Measurements from ENCODE around the gene CEACAM18. TPM values are rescaled to one million over a fixed set of nuclear protein-coding genes. Genes with fewer than 3 reads are reported as not detected.

The CEACAM18 gene
- total and polyA plus RNA-seq, 2 experiments from 2014 or later = 0.19 TPM; not detected in 1

- 54% methylated on average over 2 of the region's 2 CpGs for WGBS (ENCODE audit: low lambda C conversion rate, missing lambda C conversion rate)
- Histone ChIP-seq H3K4me1 (ENCODE audit: insufficient read depth) (no peaks in the 10 kb centered on the region), H3K9me2 (replicated peaks; ENCODE audit: insufficient read depth) (no peaks in the 10 kb centered on the region), H3K4me3 (no peak overlapping the region), H2AFZ (no peak overlapping the region), H3K36me3 (replicated peaks; ENCODE audit: insufficient read depth, low read depth) (no peaks in the 10 kb centered on the region), H3K27ac (no peak overlapping the region), H3K9me3 (ENCODE audit: low read depth) (no peaks in the 10 kb centered on the region), H4K20me1 (ENCODE audit: insufficient read depth, poor library complexity, severe bottlenecking) (no peaks in the 10 kb centered on the region), H3K27me3 (no peaks in the 10 kb centered on the region), H3K79me2 (no peaks in the 10 kb centered on the region), H3K4me2 (no peak overlapping the region)
- no peak for DNase-seq (ENCODE audit: low spot score)
- no peak for TF ChIP-seq EZH2 (IDR thresholded peaks at IDR 0.05; ENCODE audit: borderline replicate concordance)
- TF ChIP-seq, protein P1, sequence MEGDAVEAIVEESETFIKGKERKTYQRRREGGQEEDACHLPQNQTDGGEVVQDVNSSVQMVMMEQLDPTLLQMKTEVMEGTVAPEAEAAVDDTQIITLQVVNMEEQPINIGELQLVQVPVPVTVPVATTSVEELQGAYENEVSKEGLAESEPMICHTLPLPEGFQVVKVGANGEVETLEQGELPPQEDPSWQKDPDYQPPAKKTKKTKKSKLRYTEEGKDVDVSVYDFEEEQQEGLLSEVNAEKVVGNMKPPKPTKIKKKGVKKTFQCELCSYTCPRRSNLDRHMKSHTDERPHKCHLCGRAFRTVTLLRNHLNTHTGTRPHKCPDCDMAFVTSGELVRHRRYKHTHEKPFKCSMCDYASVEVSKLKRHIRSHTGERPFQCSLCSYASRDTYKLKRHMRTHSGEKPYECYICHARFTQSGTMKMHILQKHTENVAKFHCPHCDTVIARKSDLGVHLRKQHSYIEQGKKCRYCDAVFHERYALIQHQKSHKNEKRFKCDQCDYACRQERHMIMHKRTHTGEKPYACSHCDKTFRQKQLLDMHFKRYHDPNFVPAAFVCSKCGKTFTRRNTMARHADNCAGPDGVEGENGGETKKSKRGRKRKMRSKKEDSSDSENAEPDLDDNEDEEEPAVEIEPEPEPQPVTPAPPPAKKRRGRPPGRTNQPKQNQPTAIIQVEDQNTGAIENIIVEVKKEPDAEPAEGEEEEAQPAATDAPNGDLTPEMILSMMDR (IDR thresholded peaks at IDR 0.05; ENCODE audit: poor library complexity) = no peak
- no peak for TF ChIP-seq EZH2phosphoT487 (IDR thresholded peaks at IDR 0.05; ENCODE audit: low read depth, severe bottlenecking, unreplicated experiment)
These were observed 43.4 kb downstream of the CEACAM18 start for GRCh38 chr19:51521781-51522180.

DNA sequence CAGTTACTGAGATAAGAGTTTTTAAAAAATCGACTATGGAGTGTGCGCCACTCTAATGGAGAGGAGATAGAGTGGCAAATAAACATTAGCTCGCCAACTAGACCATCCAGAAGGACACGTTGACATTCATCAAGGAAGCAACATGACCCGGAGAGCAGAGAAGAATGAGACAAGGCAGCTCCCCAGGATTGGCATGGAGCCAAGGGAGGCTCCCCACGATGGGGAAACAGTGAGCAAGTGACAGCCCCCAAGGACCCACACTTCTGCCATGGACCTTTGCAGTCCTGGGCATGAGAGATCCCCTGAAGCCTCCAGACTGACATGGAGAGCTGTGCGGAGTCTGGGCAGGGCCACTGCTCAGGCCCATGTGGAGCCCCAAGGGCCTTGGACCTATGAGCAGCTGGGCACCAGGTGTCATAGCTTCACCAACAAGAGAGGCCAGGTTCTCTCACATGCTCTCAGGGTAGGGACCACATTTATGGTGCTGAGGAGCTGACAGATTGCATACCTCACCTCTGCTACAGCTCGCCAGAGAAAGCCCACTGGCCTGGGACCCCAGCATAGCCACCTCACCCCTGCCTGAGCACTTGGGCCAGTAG is 46.4 kb downstream of the CEACAM18 start:
- Histone ChIP-seq H3K36me3 (replicated peaks; ENCODE audit: insufficient read depth, low read depth) (no peaks in the 10 kb centered on the region), H3K79me2 (no peaks in the 10 kb centered on the region), H3K9me3 (ENCODE audit: low read depth) (no peaks in the 10 kb centered on the region), H3K27ac (no peak overlapping the region), H2AFZ (no peak overlapping the region), H3K9me2 (replicated peaks; ENCODE audit: insufficient read depth) (no peaks in the 10 kb centered on the region), H3K4me1 (ENCODE audit: insufficient read depth) (no peaks in the 10 kb centered on the region), H3K4me3 (no peak overlapping the region), H4K20me1 (ENCODE audit: insufficient read depth, poor library complexity, severe bottlenecking) (no peaks in the 10 kb centered on the region), H3K4me2 (no peak overlapping the region), H3K27me3 (no peaks in the 10 kb centered on the region)
- 65% methylated on average over 8 of the region's 8 CpGs for WGBS (ENCODE audit: low lambda C conversion rate, missing lambda C conversion rate)
- no peak for TF ChIP-seq EZH2 (IDR thresholded peaks at IDR 0.05; ENCODE audit: borderline replicate concordance)
- TF ChIP-seq, protein P1 (IDR thresholded peaks at IDR 0.05; ENCODE audit: poor library complexity) = no peak
- TF ChIP-seq EZH2phosphoT487 (IDR thresholded peaks at IDR 0.05; ENCODE audit: low read depth, severe bottlenecking, unreplicated experiment) = no peak
- no peak for DNase-seq (ENCODE audit: low spot score)

DNA sequence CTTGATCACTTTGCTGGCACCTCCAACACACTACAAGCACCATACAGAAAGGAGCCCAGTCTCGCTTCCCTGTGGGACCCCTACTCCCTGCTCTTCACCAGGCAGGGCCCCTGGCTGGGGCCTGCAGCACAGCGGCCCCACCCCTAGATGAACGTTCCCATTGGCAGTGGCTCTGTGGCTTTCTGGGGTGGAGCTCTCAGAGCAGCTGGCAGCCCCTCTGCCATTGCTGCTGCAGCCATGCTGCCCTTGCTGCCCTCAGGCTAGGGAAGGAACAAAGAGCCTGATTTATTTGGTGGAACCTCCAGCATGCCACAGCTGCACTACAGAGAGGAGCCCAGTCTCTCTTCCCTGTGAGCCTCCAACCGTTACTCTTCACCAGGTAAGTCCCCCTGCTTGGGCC is 47.3 kb downstream of the CEACAM18 start:
- Histone ChIP-seq H3K4me3 (no peak overlapping the region), H2AFZ (no peak overlapping the region), H3K36me3 (replicated peaks; ENCODE audit: insufficient read depth, low read depth) (no peaks in the 10 kb centered on the region), H3K9me2 (replicated peaks; ENCODE audit: insufficient read depth) (no peaks in the 10 kb centered on the region), H3K27me3 (no peaks in the 10 kb centered on the region), H3K4me1 (ENCODE audit: insufficient read depth) (no peaks in the 10 kb centered on the region), H3K79me2 (no peaks in the 10 kb centered on the region), H3K9me3 (ENCODE audit: low read depth) (no peaks in the 10 kb centered on the region), H3K4me2 (no peak overlapping the region), H3K27ac (no peak overlapping the region), H4K20me1 (ENCODE audit: insufficient read depth, poor library complexity, severe bottlenecking) (no peaks in the 10 kb centered on the region)
- no peak for DNase-seq (ENCODE audit: low spot score)
- WGBS (ENCODE audit: low lambda C conversion rate, missing lambda C conversion rate) = 66% methylated on average over 4 of the region's 4 CpGs
- TF ChIP-seq EZH2 (IDR thresholded peaks at IDR 0.05; ENCODE audit: borderline replicate concordance) = no peak

- H3K27ac ChIP-seq = no peak overlapping the region
- H3K4me1 ChIP-seq (ENCODE audit: insufficient read depth) = no peaks in the 10 kb centered on the region
- H3K4me2 ChIP-seq = no peak overlapping the region
- no peaks in the 10 kb centered on the region for H3K36me3 ChIP-seq (replicated peaks; ENCODE audit: insufficient read depth, low read depth)
- H3K9me3 ChIP-seq (ENCODE audit: low read depth) = no peaks in the 10 kb centered on the region
- H3K4me3 ChIP-seq = no peak overlapping the region
- 95% methylated on average over 2 of the region's 2 CpGs for WGBS (ENCODE audit: low lambda C conversion rate, missing lambda C conversion rate)
- no peak for DNase-seq (ENCODE audit: low spot score)
- TF ChIP-seq EZH2phosphoT487 (IDR thresholded peaks at IDR 0.05; ENCODE audit: low read depth, severe bottlenecking, unreplicated experiment) = no peak
- no peak for TF ChIP-seq EZH2 (IDR thresholded peaks at IDR 0.05; ENCODE audit: borderline replicate concordance)
- TF ChIP-seq, protein P1 (IDR thresholded peaks at IDR 0.05; ENCODE audit: poor library complexity) = no peak
- H3K27me3 ChIP-seq = no peaks in the 10 kb centered on the region
- no peaks in the 10 kb centered on the region for H4K20me1 ChIP-seq (ENCODE audit: insufficient read depth, poor library complexity, severe bottlenecking)
- H3K79me2 ChIP-seq = no peaks in the 10 kb centered on the region
- no peaks in the 10 kb centered on the region for H3K9me2 ChIP-seq (replicated peaks; ENCODE audit: insufficient read depth)
- H2AFZ ChIP-seq = no peak overlapping the region
These were observed 51.0 kb downstream of the CEACAM18 start for GRCh38 chr19:51529301-51529700.

Data from hepatocyte (in vitro differentiated cells).